ENCODE measurements around the gene IFT74. TPM values are rescaled to one million over a fixed set of nuclear protein-coding genes. Genes with fewer than 3 reads are reported as not detected.
A peak's percentile ranks its signal among the peaks of the same experiment; 100 is the strongest.

IFT74 gene
- total RNA-seq, 1 donor from 2014 or later = 19.0 TPM

- no peak for TF ChIP-seq CTCF (conservative IDR thresholded peaks at IDR 0.05)
- no peak overlapping the region for H3K4me3 Mint-ChIP-seq
- DNase-seq (ENCODE audit: low read depth, low spot score) = no peak
These were observed 18.7 kb downstream of the IFT74 start for GRCh38 chr9:26974927-26975326.

GRCh38 chr9:26975728-26976707 lies 19.8 kb downstream of the IFT74 start:
- peaks cover 10% of the 10 kb centered on the region for H3K36me3 Mint-ChIP-seq (ENCODE audit: low read depth)
- H3K9me3 Mint-ChIP-seq = no peaks in the 10 kb centered on the region
- peak; percentile 57 for DNase-seq (ENCODE audit: low read depth, low spot score)
- H3K4me1 Mint-ChIP-seq = peaks cover 15% of the 10 kb centered on the region
- no peaks in the 10 kb centered on the region for H3K27me3 Mint-ChIP-seq (ENCODE audit: low read depth)
- H3K4me3 Mint-ChIP-seq = peak overlapping the region; percentile 83
- peak overlapping the region; percentile 45 for H3K27ac Mint-ChIP-seq (ENCODE audit: unreplicated experiment)
- TF ChIP-seq CTCF (conservative IDR thresholded peaks at IDR 0.05) = peak; percentile 62

More at GRCh38 chr9:26974927-26975326, 18.7 kb downstream of the IFT74 start:
- no peaks in the 10 kb centered on the region for H3K9me3 Mint-ChIP-seq
- no peaks in the 10 kb centered on the region for H3K27me3 Mint-ChIP-seq (ENCODE audit: low read depth)
- peaks cover 15% of the 10 kb centered on the region for H3K4me1 Mint-ChIP-seq
- peaks cover 10% of the 10 kb centered on the region for H3K36me3 Mint-ChIP-seq (ENCODE audit: low read depth)
- H3K27ac Mint-ChIP-seq (ENCODE audit: unreplicated experiment) = peak overlapping the region; percentile 88

- peaks cover 2% of the 10 kb centered on the region for H3K9me3 Mint-ChIP-seq
- no peak for DNase-seq (ENCODE audit: low read depth, low spot score)
- H3K27ac Mint-ChIP-seq (ENCODE audit: unreplicated experiment) = no peak overlapping the region
- H3K4me3 Mint-ChIP-seq = no peak overlapping the region
- H3K36me3 Mint-ChIP-seq (ENCODE audit: low read depth) = peaks cover 10% of the 10 kb centered on the region
- no peaks in the 10 kb centered on the region for H3K27me3 Mint-ChIP-seq (ENCODE audit: low read depth)
- TF ChIP-seq CTCF (conservative IDR thresholded peaks at IDR 0.05) = no peak
- H3K4me1 Mint-ChIP-seq = no peaks in the 10 kb centered on the region
These were observed 27.1 kb downstream of the IFT74 start for GRCh38 chr9:26983340-26983739.

- no peak for TF ChIP-seq CTCF (conservative IDR thresholded peaks at IDR 0.05)
- Mint-ChIP-seq H3K27me3 (ENCODE audit: low read depth) (no peaks in the 10 kb centered on the region), H3K9me3 (no peaks in the 10 kb centered on the region), H3K4me3 (no peak overlapping the region), H3K36me3 (ENCODE audit: low read depth) (peaks cover under 1% of the 10 kb centered on the region), H3K27ac (ENCODE audit: unreplicated experiment) (no peak overlapping the region), H3K4me1 (no peaks in the 10 kb centered on the region)
- no peak for DNase-seq (ENCODE audit: low read depth, low spot score)
These were observed 39.6 kb downstream of the IFT74 start for GRCh38 chr9:26995810-26996209.

- Mint-ChIP-seq H3K27ac (ENCODE audit: unreplicated experiment) (no peak overlapping the region), H3K27me3 (ENCODE audit: low read depth) (no peaks in the 10 kb centered on the region), H3K9me3 (no peaks in the 10 kb centered on the region), H3K4me3 (no peak overlapping the region), H3K4me1 (no peaks in the 10 kb centered on the region), H3K36me3 (ENCODE audit: low read depth) (peaks cover 9% of the 10 kb centered on the region)
- no peak for DNase-seq (ENCODE audit: low read depth, low spot score)
- TF ChIP-seq CTCF (conservative IDR thresholded peaks at IDR 0.05) = no peak
These were observed 47.3 kb downstream of the IFT74 start for GRCh38 chr9:27003426-27004077.

Data from neural crest cell (in vitro differentiated cells).